H1 (cell line): Measurements from ENCODE around the gene IGF2R. TPM values are rescaled to one million over a fixed set of nuclear protein-coding genes. Genes with fewer than 3 reads are reported as not detected.

Source experiments
- BCL11A ChIP-seq, 2 experiments: IDR thresholded peaks; one replicate each; pipeline ENCODE4 v1.6.1; 2011; ENCODE audit warnings: low read depth in 2 of 2, low read length in 2 of 2, mild to moderate bottlenecking in 2 of 2
- SIX5 ChIP-seq: IDR thresholded peaks from 2 replicates; pipeline ENCODE4 v1.6.1; 2011; ENCODE audit warnings: mild to moderate bottlenecking, low read depth, low read length
- SP4 ChIP-seq: IDR thresholded peaks from 2 replicates; pipeline ENCODE4 v1.6.1; 2012; ENCODE audit warnings: low read length, inconsistent platforms
- polyA plus RNA-seq, 7 experiments: library from polyadenylated mRNA; depleted of rRNA in 3 of 7; stranded (reverse) in 5 of 7; unstranded in 2 of 7; fragments of >200 nt in 5 of 7; fragments of 200-250 nt in 2 of 7; gene quantifications; 1 replicate in 5 of 7; 2 replicates in 1 of 7; 4 replicates in 1 of 7; pipeline versions ENCODE4 v1.2.1 to v1.2.3, GENCODE V29; 2011 to 2013; ENCODE audit warnings: missing spikeins in 2 of 7, mixed read lengths in 2 of 7
- total RNA-seq: library from RNA; stranded (reverse); fragmentation: NEBNext Ultra II Directional; extraction: Animal tissue kit (Norgen Biotek cat#: 25700); gene quantifications from 2 replicates; pipeline ENCODE4 v1.2.1, GENCODE V29; 2021
- TF ChIP-seq, protein P1 (sequence below): fragments of 300-600 bp; sonication (generic); IDR thresholded peaks from 2 replicates; pipeline ENCODE4 v1.7.1; 2012; ENCODE audit warnings: low read length, moderate library complexity, mild to moderate bottlenecking, inconsistent platforms; ENCODE audit not compliant: insufficient replicate concordance

IGF2R gene
- total and polyA plus RNA-seq, 2 of the 8 experiments (the other 6 are each of a cell fraction or from before 2014, with no cell fraction given): 20.6 to 74.1 TPM

DNA sequence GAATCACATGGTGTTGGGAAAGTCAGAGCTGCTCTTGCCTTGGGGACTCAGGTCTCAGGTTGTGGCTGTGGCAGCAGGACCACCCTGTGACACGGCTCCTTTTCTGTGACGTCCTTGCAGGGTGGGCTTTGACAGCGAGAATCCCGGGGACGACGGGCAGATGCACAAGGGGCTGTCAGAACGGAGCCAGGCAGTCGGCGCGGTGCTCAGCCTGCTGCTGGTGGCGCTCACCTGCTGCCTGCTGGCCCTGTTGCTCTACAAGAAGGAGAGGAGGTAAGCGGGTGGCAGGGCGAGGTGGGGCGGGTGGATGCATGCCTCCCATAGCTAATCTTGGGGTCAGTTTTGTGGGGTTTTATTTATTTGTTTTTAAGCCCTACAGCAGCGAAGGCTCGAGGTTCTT, 133.5 kb downstream of the IGF2R start (continued):
- TF ChIP-seq, protein P1, sequence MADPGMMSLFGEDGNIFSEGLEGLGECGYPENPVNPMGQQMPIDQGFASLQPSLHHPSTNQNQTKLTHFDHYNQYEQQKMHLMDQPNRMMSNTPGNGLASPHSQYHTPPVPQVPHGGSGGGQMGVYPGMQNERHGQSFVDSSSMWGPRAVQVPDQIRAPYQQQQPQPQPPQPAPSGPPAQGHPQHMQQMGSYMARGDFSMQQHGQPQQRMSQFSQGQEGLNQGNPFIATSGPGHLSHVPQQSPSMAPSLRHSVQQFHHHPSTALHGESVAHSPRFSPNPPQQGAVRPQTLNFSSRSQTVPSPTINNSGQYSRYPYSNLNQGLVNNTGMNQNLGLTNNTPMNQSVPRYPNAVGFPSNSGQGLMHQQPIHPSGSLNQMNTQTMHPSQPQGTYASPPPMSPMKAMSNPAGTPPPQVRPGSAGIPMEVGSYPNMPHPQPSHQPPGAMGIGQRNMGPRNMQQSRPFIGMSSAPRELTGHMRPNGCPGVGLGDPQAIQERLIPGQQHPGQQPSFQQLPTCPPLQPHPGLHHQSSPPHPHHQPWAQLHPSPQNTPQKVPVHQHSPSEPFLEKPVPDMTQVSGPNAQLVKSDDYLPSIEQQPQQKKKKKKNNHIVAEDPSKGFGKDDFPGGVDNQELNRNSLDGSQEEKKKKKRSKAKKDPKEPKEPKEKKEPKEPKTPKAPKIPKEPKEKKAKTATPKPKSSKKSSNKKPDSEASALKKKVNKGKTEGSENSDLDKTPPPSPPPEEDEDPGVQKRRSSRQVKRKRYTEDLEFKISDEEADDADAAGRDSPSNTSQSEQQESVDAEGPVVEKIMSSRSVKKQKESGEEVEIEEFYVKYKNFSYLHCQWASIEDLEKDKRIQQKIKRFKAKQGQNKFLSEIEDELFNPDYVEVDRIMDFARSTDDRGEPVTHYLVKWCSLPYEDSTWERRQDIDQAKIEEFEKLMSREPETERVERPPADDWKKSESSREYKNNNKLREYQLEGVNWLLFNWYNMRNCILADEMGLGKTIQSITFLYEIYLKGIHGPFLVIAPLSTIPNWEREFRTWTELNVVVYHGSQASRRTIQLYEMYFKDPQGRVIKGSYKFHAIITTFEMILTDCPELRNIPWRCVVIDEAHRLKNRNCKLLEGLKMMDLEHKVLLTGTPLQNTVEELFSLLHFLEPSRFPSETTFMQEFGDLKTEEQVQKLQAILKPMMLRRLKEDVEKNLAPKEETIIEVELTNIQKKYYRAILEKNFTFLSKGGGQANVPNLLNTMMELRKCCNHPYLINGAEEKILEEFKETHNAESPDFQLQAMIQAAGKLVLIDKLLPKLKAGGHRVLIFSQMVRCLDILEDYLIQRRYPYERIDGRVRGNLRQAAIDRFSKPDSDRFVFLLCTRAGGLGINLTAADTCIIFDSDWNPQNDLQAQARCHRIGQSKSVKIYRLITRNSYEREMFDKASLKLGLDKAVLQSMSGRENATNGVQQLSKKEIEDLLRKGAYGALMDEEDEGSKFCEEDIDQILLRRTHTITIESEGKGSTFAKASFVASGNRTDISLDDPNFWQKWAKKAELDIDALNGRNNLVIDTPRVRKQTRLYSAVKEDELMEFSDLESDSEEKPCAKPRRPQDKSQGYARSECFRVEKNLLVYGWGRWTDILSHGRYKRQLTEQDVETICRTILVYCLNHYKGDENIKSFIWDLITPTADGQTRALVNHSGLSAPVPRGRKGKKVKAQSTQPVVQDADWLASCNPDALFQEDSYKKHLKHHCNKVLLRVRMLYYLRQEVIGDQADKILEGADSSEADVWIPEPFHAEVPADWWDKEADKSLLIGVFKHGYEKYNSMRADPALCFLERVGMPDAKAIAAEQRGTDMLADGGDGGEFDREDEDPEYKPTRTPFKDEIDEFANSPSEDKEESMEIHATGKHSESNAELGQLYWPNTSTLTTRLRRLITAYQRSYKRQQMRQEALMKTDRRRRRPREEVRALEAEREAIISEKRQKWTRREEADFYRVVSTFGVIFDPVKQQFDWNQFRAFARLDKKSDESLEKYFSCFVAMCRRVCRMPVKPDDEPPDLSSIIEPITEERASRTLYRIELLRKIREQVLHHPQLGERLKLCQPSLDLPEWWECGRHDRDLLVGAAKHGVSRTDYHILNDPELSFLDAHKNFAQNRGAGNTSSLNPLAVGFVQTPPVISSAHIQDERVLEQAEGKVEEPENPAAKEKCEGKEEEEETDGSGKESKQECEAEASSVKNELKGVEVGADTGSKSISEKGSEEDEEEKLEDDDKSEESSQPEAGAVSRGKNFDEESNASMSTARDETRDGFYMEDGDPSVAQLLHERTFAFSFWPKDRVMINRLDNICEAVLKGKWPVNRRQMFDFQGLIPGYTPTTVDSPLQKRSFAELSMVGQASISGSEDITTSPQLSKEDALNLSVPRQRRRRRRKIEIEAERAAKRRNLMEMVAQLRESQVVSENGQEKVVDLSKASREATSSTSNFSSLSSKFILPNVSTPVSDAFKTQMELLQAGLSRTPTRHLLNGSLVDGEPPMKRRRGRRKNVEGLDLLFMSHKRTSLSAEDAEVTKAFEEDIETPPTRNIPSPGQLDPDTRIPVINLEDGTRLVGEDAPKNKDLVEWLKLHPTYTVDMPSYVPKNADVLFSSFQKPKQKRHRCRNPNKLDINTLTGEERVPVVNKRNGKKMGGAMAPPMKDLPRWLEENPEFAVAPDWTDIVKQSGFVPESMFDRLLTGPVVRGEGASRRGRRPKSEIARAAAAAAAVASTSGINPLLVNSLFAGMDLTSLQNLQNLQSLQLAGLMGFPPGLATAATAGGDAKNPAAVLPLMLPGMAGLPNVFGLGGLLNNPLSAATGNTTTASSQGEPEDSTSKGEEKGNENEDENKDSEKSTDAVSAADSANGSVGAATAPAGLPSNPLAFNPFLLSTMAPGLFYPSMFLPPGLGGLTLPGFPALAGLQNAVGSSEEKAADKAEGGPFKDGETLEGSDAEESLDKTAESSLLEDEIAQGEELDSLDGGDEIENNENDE: no peak
- no peak for TF ChIP-seq BCL11A (IDR thresholded peaks at IDR 0.05; ENCODE audit: low read depth in 2 of 2, low read length in 2 of 2)
- no peak for TF ChIP-seq SIX5
- TF ChIP-seq SP4: no peak
